A549 (cell line): ENCODE measurements around the gene NSL1.
A peak's percentile ranks its signal among the peaks of the same experiment; 100 is the strongest.

Source experiments
- CBX2 ChIP-seq: fragments of 200-600 bp; sonication (generic); IDR thresholded peaks from 2 replicates; pipeline ENCODE4 v1.6.1; 2016; ENCODE audit warnings: low read depth, mild to moderate bottlenecking, borderline replicate concordance
- CEBPB ChIP-seq, 2 experiments: fragments of >200 bp in 1 of 2; sonication (Bioruptor Twin) in 1 of 2; formaldehyde crosslinking in 1 of 2; IDR thresholded peaks; 2 replicates each; pipeline ENCODE4 v1.6.1; 2012 to 2016
- POLR2A ChIP-seq: IDR thresholded peaks from 2 replicates; pipeline ENCODE4 v1.6.1; 2012; ENCODE audit warnings: mild to moderate bottlenecking, low read length
- RAD21 ChIP-seq, 2 experiments: fragments of >200 bp in 1 of 2; sonication (Bioruptor Twin) in 1 of 2; formaldehyde crosslinking in 1 of 2; IDR thresholded peaks in 1 of 2; conservative IDR thresholded peaks in 1 of 2; 2 replicates in 1 of 2; 3 replicates in 1 of 2; pipeline ENCODE4 v1.6.1; 2012 to 2018; ENCODE audit warnings: inconsistent platforms in 1 of 2
- REST ChIP-seq: fragments of 200-600 bp; sonication (generic); IDR thresholded peaks from 2 replicates; pipeline ENCODE4 v1.6.1; 2016; ENCODE audit warnings: antibody characterized with exemption, mild to moderate bottlenecking, moderate library complexity
- SMC3 ChIP-seq: fragments of >200 bp; sonication (Bioruptor Twin); formaldehyde crosslinking; IDR thresholded peaks from 3 replicates; pipeline ENCODE4 v1.6.1; 2018; ENCODE audit warnings: inconsistent platforms
- TF ChIP-seq, protein P1 (sequence below): fragments of >200 bp; sonication (Bioruptor Twin); formaldehyde crosslinking; IDR thresholded peaks from 3 replicates; pipeline ENCODE4 v1.5.1; 2016

DNA sequence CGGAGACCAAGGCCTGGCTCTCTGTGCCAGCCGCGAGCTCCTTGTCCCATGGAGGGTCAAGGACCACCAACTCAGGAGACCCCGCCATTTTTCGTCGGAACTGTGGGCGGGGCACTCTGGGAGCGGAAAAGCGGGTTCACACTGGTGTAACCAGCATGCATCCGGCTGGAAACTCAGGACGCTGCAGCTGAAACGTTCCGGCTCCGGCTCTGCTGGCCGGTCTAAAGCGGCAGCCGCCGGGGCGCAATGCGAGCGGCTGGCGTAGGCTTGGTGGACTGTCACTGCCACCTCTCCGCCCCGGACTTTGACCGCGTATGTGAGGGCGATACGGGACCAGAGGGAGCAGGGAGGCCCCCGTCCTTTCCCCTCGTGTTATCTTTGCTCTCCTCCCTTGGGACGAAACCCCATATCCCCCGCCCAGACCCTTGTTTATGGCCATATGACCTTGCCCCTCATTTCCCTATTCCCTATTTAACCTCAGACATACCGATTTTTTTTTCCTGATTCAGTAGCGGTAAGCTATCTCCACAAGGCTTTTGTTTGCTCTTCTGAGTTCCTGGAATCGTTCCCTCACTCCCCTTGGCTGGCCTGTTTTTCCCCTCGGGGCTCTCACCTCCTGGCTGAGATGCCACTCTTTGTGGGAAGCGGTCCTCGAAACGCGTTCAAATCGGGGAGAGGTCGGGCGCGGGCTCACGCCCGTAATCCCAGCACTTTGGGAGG, at the start of gene NSL1, which contains the start of gene TATDN3:
- TF ChIP-seq CBX2 = no peak
- peak; percentile 72 for TF ChIP-seq POLR2A
- TF ChIP-seq REST = no peak
- peak; percentile 47 for TF ChIP-seq SMC3
- TF ChIP-seq, protein P1, sequence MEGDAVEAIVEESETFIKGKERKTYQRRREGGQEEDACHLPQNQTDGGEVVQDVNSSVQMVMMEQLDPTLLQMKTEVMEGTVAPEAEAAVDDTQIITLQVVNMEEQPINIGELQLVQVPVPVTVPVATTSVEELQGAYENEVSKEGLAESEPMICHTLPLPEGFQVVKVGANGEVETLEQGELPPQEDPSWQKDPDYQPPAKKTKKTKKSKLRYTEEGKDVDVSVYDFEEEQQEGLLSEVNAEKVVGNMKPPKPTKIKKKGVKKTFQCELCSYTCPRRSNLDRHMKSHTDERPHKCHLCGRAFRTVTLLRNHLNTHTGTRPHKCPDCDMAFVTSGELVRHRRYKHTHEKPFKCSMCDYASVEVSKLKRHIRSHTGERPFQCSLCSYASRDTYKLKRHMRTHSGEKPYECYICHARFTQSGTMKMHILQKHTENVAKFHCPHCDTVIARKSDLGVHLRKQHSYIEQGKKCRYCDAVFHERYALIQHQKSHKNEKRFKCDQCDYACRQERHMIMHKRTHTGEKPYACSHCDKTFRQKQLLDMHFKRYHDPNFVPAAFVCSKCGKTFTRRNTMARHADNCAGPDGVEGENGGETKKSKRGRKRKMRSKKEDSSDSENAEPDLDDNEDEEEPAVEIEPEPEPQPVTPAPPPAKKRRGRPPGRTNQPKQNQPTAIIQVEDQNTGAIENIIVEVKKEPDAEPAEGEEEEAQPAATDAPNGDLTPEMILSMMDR = 0 out of 3 replicates have a peak, but pooled peaks have one; percentile 11
- peak in 1 of 2 experiments; percentile 27; a peak in 1 of 4 replicates for TF ChIP-seq CEBPB (IDR thresholded peaks at IDR 0.05)
- TF ChIP-seq RAD21 (conservative IDR thresholded peaks at IDR 0.05 in 1 of 2, IDR thresholded peaks at IDR 0.05 in 1 of 2) = peak in 1 of 2 experiments; percentile 42; a peak in 2 of 5 replicates
